DOHH2 (cell line): ENCODE measurements around the gene TASP1.

Experiments
- CTCF ChIP-seq: fragments of 200-600 bp; sonication (generic); IDR thresholded peaks from one replicate; pipeline ENCODE4 v1.5.1; 2014; ENCODE audit warnings: antibody characterized with exemption, mild to moderate bottlenecking, low read depth, low read length; ENCODE audit not compliant: poor library complexity, severe bottlenecking
- EZH2phosphoT487 ChIP-seq: fragments of 200-600 bp; sonication (generic); IDR thresholded peaks from 2 replicates; pipeline ENCODE4 v1.6.1; 2017; ENCODE audit warnings: borderline replicate concordance, mild to moderate bottlenecking, antibody characterized with exemption, low read length, moderate library complexity, mixed read lengths

DNA sequence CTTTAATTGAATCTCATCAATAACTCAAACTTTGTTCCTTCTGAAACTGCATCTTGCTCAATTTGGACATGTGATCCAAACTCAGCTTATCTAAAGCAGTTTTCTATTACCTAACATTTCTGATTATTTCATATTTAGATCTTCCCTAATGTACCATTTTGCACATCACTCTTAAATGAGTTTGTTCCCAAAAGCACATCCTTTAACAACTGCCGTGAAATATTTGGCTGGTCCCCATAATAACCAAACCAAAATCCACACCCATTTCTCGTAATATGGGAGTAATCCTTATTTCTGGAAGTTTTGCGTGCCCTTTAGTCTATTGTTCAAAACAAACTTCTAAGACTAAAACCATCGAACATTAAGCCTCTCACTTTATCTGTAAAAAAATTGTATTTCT is 94.9 kb downstream of the TASP1 start:
- TF ChIP-seq CTCF (no peak), EZH2phosphoT487 (no peak)
